ENCODE data around the gene AK8. TPM values are rescaled to one million over a fixed set of nuclear protein-coding genes. Genes with fewer than 3 reads are reported as not detected.
"Not testable (repeated sequence)": the region's sequence is repeated elsewhere in the genome, so short reads cannot be mapped to it uniquely, and the experiment has no call there.

Gene AK8
- total RNA-seq, 4 donors from 2014 or later, result 0.61 to 1.9 TPM; not detected in 2

DNA sequence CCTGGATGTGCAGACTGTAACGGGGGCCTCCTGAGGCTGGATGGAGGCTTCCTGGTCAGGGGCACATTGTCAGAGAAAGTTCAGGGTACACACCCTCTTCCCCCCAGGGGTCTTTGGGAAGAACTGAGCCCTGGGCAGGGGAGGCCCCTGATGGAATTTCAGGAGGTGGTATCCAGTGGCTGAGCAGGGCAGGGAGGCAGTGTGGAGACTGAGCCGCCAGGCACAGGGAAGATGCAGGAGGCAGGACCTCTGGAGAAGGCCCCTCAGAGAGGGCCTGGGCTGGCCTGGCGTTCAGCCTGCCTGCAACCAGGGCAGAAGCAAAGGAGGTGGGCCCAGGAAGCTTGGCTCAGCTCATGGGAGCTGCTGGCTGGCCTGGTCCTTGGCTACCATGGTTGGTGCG lies 154.3 kb downstream of the AK8 start:
- Histone ChIP-seq H3K27ac (no peak overlapping the region), H3K36me3 (no peaks in the 10 kb centered on the region), H3K4me3 (no peak overlapping the region), H3K9me3 (no peaks in the 10 kb centered on the region), H3K27me3 (no peaks in the 10 kb centered on the region), H3K4me1 (no peaks in the 10 kb centered on the region)
- DNase-seq, result no peak
- no peak for TF ChIP-seq CTCF (IDR thresholded peaks at IDR 0.05)
- TF ChIP-seq POLR2A (IDR thresholded peaks at IDR 0.05), result no peak
- intact Hi-C loops (cut with DNase I; ENCODE audit: low total_unique reads), result no loop called here

GRCh38 chr9:132722564-132723065 lies 155.5 kb downstream of the AK8 start:
- Histone ChIP-seq H3K36me3 (no peaks in the 10 kb centered on the region), H3K9me3 (no peaks in the 10 kb centered on the region), H3K27ac (no peak overlapping the region), H3K27me3 (no peaks in the 10 kb centered on the region), H3K4me1 (no peaks in the 10 kb centered on the region), H3K4me3 (no peak overlapping the region)
- intact Hi-C loops (cut with DNase I; ENCODE audit: low total_unique reads), result no loop called here
- TF ChIP-seq POLR2A (IDR thresholded peaks at IDR 0.05), result no peak
- no peak for DNase-seq

DNA sequence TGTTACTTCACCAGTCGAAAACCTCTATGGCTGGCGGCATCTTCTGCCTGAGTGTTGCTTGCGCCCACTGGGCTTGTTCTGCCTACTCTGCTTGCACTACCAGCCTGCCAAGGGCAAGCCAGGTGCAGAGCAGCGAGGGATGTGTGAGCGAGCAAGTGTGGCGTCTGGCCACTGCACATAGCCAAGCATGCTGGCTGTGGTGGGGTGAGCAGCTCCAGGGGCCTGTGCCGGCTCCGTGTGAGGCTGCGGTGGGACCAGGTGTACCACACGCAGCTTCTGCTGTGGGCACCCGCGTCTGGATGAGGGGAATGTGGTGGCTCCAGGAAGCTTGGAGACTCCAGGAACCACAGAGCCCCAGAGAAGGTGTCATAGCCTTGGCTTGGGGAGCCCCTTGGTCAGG lies 156.4 kb downstream of the AK8 start:
- no peaks in the 10 kb centered on the region for H3K36me3 ChIP-seq
- H3K27me3 ChIP-seq, result no peaks in the 10 kb centered on the region
- no peaks in the 10 kb centered on the region for H3K9me3 ChIP-seq
- H3K27ac ChIP-seq, result no peak overlapping the region
- no peak for DNase-seq
- TF ChIP-seq CTCF (IDR thresholded peaks at IDR 0.05) (no peak), POLR2A (IDR thresholded peaks at IDR 0.05) (no peak)
- no peaks in the 10 kb centered on the region for H3K4me1 ChIP-seq
- intact Hi-C loops (cut with DNase I; ENCODE audit: low total_unique reads), result no loop called here
- H3K4me3 ChIP-seq, result no peak overlapping the region

- H3K4me3 ChIP-seq; H3K27me3 ChIP-seq; DNase-seq; H3K9me3 ChIP-seq; H3K27ac ChIP-seq; H3K4me1 ChIP-seq; H3K36me3 ChIP-seq; intact Hi-C loops (cut with DNase I; ENCODE audit: low total_unique reads): not testable (repeated sequence)
Observed at GRCh38 chr9:132718381-132718928, 159.6 kb downstream of the AK8 start.

DNA sequence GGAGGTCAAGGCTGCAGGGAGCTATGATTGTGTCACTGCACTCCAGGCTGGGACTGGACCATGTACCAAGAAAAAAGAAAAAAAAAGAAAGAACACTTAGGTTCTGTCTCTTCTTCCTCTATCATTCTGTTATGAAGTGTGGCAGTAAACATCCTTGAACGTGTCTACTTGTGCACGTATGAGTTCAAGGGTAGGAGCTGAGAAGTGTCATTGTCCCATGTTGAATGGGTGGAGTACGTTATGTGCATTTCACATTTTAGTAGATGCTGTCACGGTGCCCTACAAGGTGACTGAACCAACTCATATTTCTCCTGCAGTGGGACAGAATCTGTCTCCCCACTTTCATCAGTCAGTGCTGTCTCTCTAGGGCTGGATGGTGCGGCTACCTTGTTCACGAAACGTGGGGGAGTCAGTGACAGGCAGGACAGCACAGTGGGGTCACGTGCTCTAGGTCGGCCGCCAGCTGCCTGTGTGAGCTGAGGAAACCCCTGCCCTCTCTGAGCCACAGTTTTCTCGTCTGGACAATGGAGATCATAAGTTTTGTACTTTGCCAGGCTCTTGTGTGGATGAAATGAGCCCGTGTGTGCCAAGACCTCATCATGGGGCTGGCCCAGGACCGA lies 160.6 kb downstream of the AK8 start:
- Histone ChIP-seq H3K36me3 (no peaks in the 10 kb centered on the region), H3K4me1 (no peaks in the 10 kb centered on the region), H3K9me3 (no peaks in the 10 kb centered on the region), H3K27me3 (no peaks in the 10 kb centered on the region), H3K4me3 (no peak overlapping the region), H3K27ac (no peak overlapping the region)
- no peak for TF ChIP-seq CTCF (IDR thresholded peaks at IDR 0.05)
- TF ChIP-seq POLR2A (IDR thresholded peaks at IDR 0.05), result no peak
- intact Hi-C loops (cut with DNase I; ENCODE audit: low total_unique reads), result no loop called here
- DNase-seq, result no peak

DNA sequence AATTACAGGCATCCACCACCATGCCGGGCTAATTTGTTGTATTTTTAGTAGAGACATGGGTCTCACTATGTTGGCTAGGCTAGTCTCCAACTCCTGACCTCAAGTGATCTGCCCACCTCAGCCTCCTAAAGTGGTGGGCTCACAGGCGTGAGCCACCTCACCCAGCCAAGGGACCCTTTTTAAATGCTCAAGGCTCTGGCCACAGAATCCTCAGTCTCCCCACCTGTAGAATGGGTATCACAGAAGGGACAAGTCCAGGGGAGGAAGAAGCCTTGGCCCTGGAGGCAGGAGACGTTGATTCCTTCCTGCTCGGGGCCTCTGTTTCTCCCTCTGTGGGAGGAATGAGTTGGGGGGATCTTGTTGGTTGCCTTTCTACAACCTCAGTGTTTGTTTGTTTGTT lies 162.1 kb downstream of the AK8 start:
- H3K9me3 ChIP-seq, result no peaks in the 10 kb centered on the region
- intact Hi-C loops (cut with DNase I; ENCODE audit: low total_unique reads), result no loop called here
- no peak overlapping the region for H3K27ac ChIP-seq
- no peak for TF ChIP-seq CTCF (IDR thresholded peaks at IDR 0.05)
- TF ChIP-seq POLR2A (IDR thresholded peaks at IDR 0.05), result no peak
- no peaks in the 10 kb centered on the region for H3K4me1 ChIP-seq
- no peak overlapping the region for H3K4me3 ChIP-seq
- no peaks in the 10 kb centered on the region for H3K36me3 ChIP-seq
- no peak for DNase-seq
- no peaks in the 10 kb centered on the region for H3K27me3 ChIP-seq
